SK-N-SH (cell line): Measurements from ENCODE around the gene GPR149. TPM values are rescaled to one million over a fixed set of nuclear protein-coding genes. Genes with fewer than 3 reads are reported as not detected.

Source experiments
- CTCF ChIA-PET: fragments of 300-600, 350-600 bp; formaldehyde crosslinking; extraction: SDS; loops from one replicate; lab custom pipeline; 2021; lab: Yijun Ruan, JAX
- POLR2A ChIA-PET: fragments of 350-600 bp; sonication (Branson Sonifier 250); formaldehyde crosslinking; extraction: SDS; loops from one replicate; lab custom pipeline; 2020; ENCODE audit warnings: antibody characterized with exemption, inconsistent platforms; lab: Yijun Ruan, JAX
- DNase-seq: peaks from one replicate; pipeline ENCODE4 v3.0.0; 2012
- H2AFZ ChIP-seq: fragments of 200-600 bp; sonication (generic); 2 replicates; pipeline ENCODE4 v1.8.1; 2016; ENCODE audit warnings: antibody characterized with exemption, mild to moderate bottlenecking, low read depth
- H3F3A ChIP-seq: fragments of 200-600 bp; sonication (generic); replicated peaks from 2 replicates; pipeline ENCODE3; 2016; ENCODE audit warnings: antibody characterized with exemption, mild to moderate bottlenecking; ENCODE audit not compliant: insufficient read depth
- H3K27ac ChIP-seq, 2 experiments: fragments of 200-500 bp in 1 of 2; fragments of 200-600 bp in 1 of 2; sonication (Bioruptor generic) in 1 of 2; sonication (generic), shearing (Covaris generic) in 1 of 2; 2 replicates each; pipeline versions ENCODE4 v1.5.1 to v1.6.1; 2014 to 2016; ENCODE audit warnings: low read depth in 2 of 2, inconsistent platforms in 1 of 2, low read length in 1 of 2, mild to moderate bottlenecking in 1 of 2, mixed read lengths in 1 of 2
- H3K27me3 ChIP-seq: fragments of 200-600 bp; sonication (generic), shearing (Covaris generic); 2 replicates; pipeline ENCODE4 v1.6.1; 2016; ENCODE audit warnings: mixed run types; ENCODE audit not compliant: insufficient read depth
- H3K36me3 ChIP-seq, 2 experiments: fragments of 200-500 bp in 1 of 2; fragments of 200-600 bp in 1 of 2; sonication (Bioruptor generic) in 1 of 2; sonication (generic) in 1 of 2; replicated peaks in 1 of 2; 2 replicates each; pipeline versions ENCODE3 to v1.5.1; 2014 to 2016; ENCODE audit warnings: low read length in 1 of 2, mild to moderate bottlenecking in 1 of 2; ENCODE audit not compliant: insufficient read depth in 2 of 2, control insufficient read depth in 1 of 2
- H3K4me1 ChIP-seq, 2 experiments: fragments of 200-500 bp in 1 of 2; fragments of 200-600 bp in 1 of 2; sonication (Bioruptor generic) in 1 of 2; sonication (generic), shearing (Covaris generic) in 1 of 2; 2 replicates each; pipeline versions ENCODE4 v1.5.1 to v1.6.1; 2014 to 2016; ENCODE audit warnings: low read depth in 1 of 2, low read length in 1 of 2, mixed run types in 1 of 2; ENCODE audit not compliant: insufficient read depth in 2 of 2, control insufficient read depth in 1 of 2
- H3K4me2 ChIP-seq: fragments of 200-600 bp; sonication (generic), shearing (Covaris generic); 2 replicates; pipeline ENCODE4 v1.6.1; 2017; ENCODE audit warnings: mixed run types
- H3K4me3 ChIP-seq, 2 experiments: fragments of 200-500 bp in 1 of 2; fragments of 200-600 bp in 1 of 2; sonication (Bioruptor generic) in 1 of 2; sonication (generic), shearing (Covaris generic) in 1 of 2; 2 replicates each; pipeline versions ENCODE4 v1.5.1 to v1.8.1; 2014 to 2016; ENCODE audit warnings: low read depth in 2 of 2, inconsistent platforms in 1 of 2, low read length in 1 of 2, mild to moderate bottlenecking in 1 of 2, mixed read lengths in 1 of 2, moderate library complexity in 1 of 2
- H3K79me2 ChIP-seq: fragments of 200-600 bp; sonication (generic); 2 replicates; pipeline ENCODE4 v1.8.1; 2017; ENCODE audit warnings: mild to moderate bottlenecking; ENCODE audit not compliant: insufficient read depth
- H3K9ac ChIP-seq: fragments of 200-600 bp; sonication (generic); 2 replicates; pipeline ENCODE4 v1.6.1; 2017; ENCODE audit warnings: mixed run types
- H3K9me2 ChIP-seq: fragments of 200-600 bp; sonication (generic); 2 replicates; pipeline ENCODE4 v1.6.1; 2017; ENCODE audit warnings: mixed run types
- H3K9me3 ChIP-seq: fragments of 200-600 bp; sonication (generic); 2 replicates; pipeline ENCODE4 v1.6.1; 2017; ENCODE audit warnings: mixed run types, mild to moderate bottlenecking, moderate library complexity
- H4K20me1 ChIP-seq: fragments of 200-600 bp; sonication (generic); 2 replicates; pipeline ENCODE4 v1.6.1; 2017; ENCODE audit warnings: mild to moderate bottlenecking, mixed run types; ENCODE audit not compliant: insufficient read depth
- CHD2 ChIP-seq: fragments of 150-350 bp; IDR thresholded peaks from 2 replicates; pipeline ENCODE4 v1.6.1; 2018; ENCODE audit warnings: low read length; ENCODE audit not compliant: partially characterized antibody
- ELF1 ChIP-seq: IDR thresholded peaks from 2 replicates; pipeline ENCODE4 v1.4.0; 2012
- EZH2phosphoT487 ChIP-seq: fragments of 200-600 bp; sonication (generic); IDR thresholded peaks from 2 replicates; pipeline ENCODE4 v1.6.1; 2017; ENCODE audit warnings: low read depth, mixed run types, mild to moderate bottlenecking, antibody characterized with exemption, moderate library complexity, borderline replicate concordance
- FOSL2 ChIP-seq: IDR thresholded peaks from 2 replicates; pipeline ENCODE4 v1.4.0; 2012; ENCODE audit warnings: low read depth, mild to moderate bottlenecking, moderate library complexity, borderline replicate concordance
- FOXJ3 ChIP-seq: sonication (generic); formaldehyde crosslinking; IDR thresholded peaks from 2 replicates; pipeline ENCODE4 v1.5.1; 2020; ENCODE audit warnings: mild to moderate bottlenecking, missing genetic modification reagents
- FOXM1 ChIP-seq: IDR thresholded peaks from 2 replicates; pipeline ENCODE4 v1.4.0; 2012; ENCODE audit warnings: low read depth, mild to moderate bottlenecking
- GABPA ChIP-seq: IDR thresholded peaks from 2 replicates; pipeline ENCODE4 v1.4.0; 2012; ENCODE audit warnings: low read depth, mild to moderate bottlenecking
- JUND ChIP-seq: IDR thresholded peaks from 2 replicates; pipeline ENCODE4 v1.4.0; 2012
- MEF2A ChIP-seq: IDR thresholded peaks from 2 replicates; pipeline ENCODE4 v1.4.0; 2012; ENCODE audit warnings: low read depth, borderline replicate concordance
- NFIC ChIP-seq: IDR thresholded peaks from 2 replicates; pipeline ENCODE4 v1.4.0; 2012; ENCODE audit warnings: borderline replicate concordance
- NRF1 ChIP-seq: IDR thresholded peaks from 2 replicates; pipeline ENCODE4 v1.6.1; 2012; ENCODE audit warnings: low read depth, mild to moderate bottlenecking, low read length
- POLR2AphosphoS5 ChIP-seq: IDR thresholded peaks from 2 replicates; pipeline ENCODE4 v1.6.1; 2012; ENCODE audit warnings: low read depth, low read length
- RCOR1 ChIP-seq: fragments of 150-350 bp; IDR thresholded peaks from 2 replicates; pipeline ENCODE4 v1.6.1; 2017; ENCODE audit warnings: antibody characterized with exemption, low read length
- RXRA ChIP-seq: IDR thresholded peaks from 2 replicates; pipeline ENCODE4 v1.4.0; 2012; ENCODE audit warnings: low read depth, mild to moderate bottlenecking, borderline replicate concordance
- SIN3A ChIP-seq: IDR thresholded peaks from 2 replicates; pipeline ENCODE4 v1.6.1; 2012; ENCODE audit warnings: low read depth, mild to moderate bottlenecking, low read length, moderate library complexity, borderline replicate concordance
- SMC3 ChIP-seq: IDR thresholded peaks from 2 replicates; pipeline ENCODE4 v1.6.1; 2012; ENCODE audit warnings: low read depth, low read length, improper control_type of control experiment
- TAF1 ChIP-seq: IDR thresholded peaks from 2 replicates; pipeline ENCODE4 v1.6.1; 2012; ENCODE audit warnings: low read depth, mild to moderate bottlenecking, low read length, moderate library complexity, borderline replicate concordance
- TCF12 ChIP-seq: IDR thresholded peaks from 2 replicates; pipeline ENCODE4 v1.4.0; 2012
- YY1 ChIP-seq: IDR thresholded peaks from 2 replicates; pipeline ENCODE4 v1.4.0; 2012; ENCODE audit warnings: low read depth, mild to moderate bottlenecking
- WGBS: methylation state at CpG from one replicate; pipeline ENCODE4 v1.1.6; 2017; ENCODE audit warnings: low lambda C conversion rate; 5-methylcytosine and 5-hydroxymethylcytosine counted together
- polyA plus RNA-seq, 3 experiments: library from polyadenylated mRNA; depleted of rRNA; stranded (reverse); fragments of >200 nt; gene quantifications; 2 replicates each; pipeline ENCODE4 v1.2.3, GENCODE V29; 2012
- TF ChIP-seq, protein P1 (sequence below): IDR thresholded peaks from 2 replicates; pipeline ENCODE4 v1.4.0; 2012; ENCODE audit warnings: low read depth
- TF ChIP-seq, protein P2 (sequence below): IDR thresholded peaks from 2 replicates; pipeline ENCODE4 v1.6.1; 2012; ENCODE audit warnings: mild to moderate bottlenecking, low read depth, low read length, moderate library complexity

The GPR149 gene
- polyA plus RNA-seq, 1 of the 3 experiments (the other 2 are of a cell fraction), result not detected

DNA sequence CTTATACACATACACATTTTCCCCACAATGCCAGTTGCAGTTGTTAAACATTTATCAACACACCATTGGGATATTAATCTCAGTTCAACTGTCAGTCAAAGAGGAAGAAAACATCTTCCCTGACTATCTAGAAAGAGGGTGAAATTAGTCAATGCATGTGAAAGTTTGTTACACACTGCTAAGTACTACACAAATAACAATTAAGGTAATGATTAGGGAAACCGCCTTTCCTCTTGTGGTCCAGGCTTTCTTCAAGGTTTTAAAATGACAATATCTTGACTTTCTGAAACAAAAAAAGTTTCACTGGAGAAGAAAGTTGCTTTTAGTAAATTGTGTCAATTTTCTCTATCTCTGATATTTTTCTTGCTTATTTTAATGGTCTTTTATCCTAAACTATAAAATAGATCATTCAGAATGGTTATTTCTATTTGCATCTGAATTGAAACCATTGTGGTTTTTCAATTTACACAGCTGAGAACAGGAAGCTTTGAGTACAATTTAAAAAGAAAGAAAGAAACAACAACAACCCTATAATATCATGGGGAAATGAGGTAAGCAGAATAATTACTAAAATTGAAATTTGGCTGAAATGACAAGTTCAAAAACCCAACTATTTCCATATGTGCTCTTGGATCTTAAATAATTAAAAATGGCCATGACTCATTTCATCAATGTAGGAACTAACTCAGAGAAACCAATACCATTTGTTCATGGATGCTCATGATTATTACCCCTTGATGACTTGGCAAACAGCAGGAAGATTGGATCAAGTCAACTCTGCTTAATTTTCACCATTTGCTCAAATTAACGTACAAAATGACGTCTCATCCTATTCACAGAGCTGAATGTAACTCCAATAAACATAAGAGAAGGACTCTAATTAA is 31.7 kb downstream of the GPR149 start:
- Histone ChIP-seq H3K9ac (no peak overlapping the region), H3K9me2 (no peaks in the 10 kb centered on the region), H3K4me2 (no peak overlapping the region), H3K36me3 (no peaks in the 10 kb centered on the region), H3K4me3 (no peak overlapping the region), H3F3A (no peaks in the 10 kb centered on the region), H3K4me1 (no peaks in the 10 kb centered on the region), H2AFZ (no peak overlapping the region), H4K20me1 (no peaks in the 10 kb centered on the region)
- CTCF ChIA-PET, result interaction anchor here (1.1 kb wide), 1 partner anchor 11 kb away, joined by 3 read pairs; no protein-coding TSS in a partner anchor
- 19% methylated on average over 3 of the region's 3 CpGs for WGBS
- TF ChIP-seq FOXM1 (no peak), EZH2phosphoT487 (no peak)
- TF ChIP-seq, protein P1, sequence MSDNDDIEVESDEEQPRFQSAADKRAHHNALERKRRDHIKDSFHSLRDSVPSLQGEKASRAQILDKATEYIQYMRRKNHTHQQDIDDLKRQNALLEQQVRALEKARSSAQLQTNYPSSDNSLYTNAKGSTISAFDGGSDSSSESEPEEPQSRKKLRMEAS, result no peak
- TF ChIP-seq, all 33 proteins: peak for 0
- Histone ChIP-seq H3K27ac (no peak overlapping the region), H3K9me3 (no peaks in the 10 kb centered on the region), H3K79me2 (no peaks in the 10 kb centered on the region), H3K27me3 (no peaks in the 10 kb centered on the region)
- no peak for DNase-seq
- POLR2A ChIA-PET, result no interaction called here

DNA sequence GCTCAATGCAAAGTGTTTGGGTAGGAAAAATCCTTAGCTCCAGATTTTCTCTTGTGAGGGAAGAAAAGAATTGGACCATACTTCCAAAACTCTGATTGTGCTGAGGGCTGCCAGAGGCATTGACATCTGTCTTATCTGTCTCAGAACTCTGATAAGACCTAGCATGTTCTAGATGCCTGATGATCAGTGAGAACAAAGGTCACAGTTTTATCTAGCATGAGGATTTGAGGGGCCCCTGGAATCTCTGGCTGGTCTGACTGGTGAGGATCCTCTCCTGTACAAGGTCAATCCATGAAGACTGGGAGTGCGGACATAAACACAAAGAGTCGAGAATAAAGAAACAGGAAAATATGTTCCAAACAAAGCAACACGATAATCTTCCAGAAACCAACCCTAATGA is 40.1 kb downstream of the GPR149 start:
- Histone ChIP-seq H3K79me2 (no peaks in the 10 kb centered on the region), H3K36me3 (no peaks in the 10 kb centered on the region), H3K27ac (no peak overlapping the region), H3F3A (no peaks in the 10 kb centered on the region), H3K9ac (no peak overlapping the region), H3K27me3 (no peaks in the 10 kb centered on the region), H3K9me2 (no peaks in the 10 kb centered on the region), H3K4me1 (no peaks in the 10 kb centered on the region)
- ChIA-PET CTCF (no interaction called here), POLR2A (no interaction called here)
- no peak for DNase-seq
- TF ChIP-seq SIN3A (no peak), JUND (no peak), FOSL2 (no peak), CHD2 (no peak), NFIC (no peak), ELF1 (no peak), MEF2A (no peak), TAF1 (no peak), RCOR1 (no peak), FOXJ3 (CRISPR knock-in tag) (no peak), GABPA (no peak), TCF12 (no peak), SMC3 (no peak), YY1 (no peak), NRF1 (no peak), POLR2AphosphoS5 (no peak), EZH2phosphoT487 (no peak), RXRA (no peak)
- TF ChIP-seq, protein P1, result no peak
- TF ChIP-seq, protein P2, sequence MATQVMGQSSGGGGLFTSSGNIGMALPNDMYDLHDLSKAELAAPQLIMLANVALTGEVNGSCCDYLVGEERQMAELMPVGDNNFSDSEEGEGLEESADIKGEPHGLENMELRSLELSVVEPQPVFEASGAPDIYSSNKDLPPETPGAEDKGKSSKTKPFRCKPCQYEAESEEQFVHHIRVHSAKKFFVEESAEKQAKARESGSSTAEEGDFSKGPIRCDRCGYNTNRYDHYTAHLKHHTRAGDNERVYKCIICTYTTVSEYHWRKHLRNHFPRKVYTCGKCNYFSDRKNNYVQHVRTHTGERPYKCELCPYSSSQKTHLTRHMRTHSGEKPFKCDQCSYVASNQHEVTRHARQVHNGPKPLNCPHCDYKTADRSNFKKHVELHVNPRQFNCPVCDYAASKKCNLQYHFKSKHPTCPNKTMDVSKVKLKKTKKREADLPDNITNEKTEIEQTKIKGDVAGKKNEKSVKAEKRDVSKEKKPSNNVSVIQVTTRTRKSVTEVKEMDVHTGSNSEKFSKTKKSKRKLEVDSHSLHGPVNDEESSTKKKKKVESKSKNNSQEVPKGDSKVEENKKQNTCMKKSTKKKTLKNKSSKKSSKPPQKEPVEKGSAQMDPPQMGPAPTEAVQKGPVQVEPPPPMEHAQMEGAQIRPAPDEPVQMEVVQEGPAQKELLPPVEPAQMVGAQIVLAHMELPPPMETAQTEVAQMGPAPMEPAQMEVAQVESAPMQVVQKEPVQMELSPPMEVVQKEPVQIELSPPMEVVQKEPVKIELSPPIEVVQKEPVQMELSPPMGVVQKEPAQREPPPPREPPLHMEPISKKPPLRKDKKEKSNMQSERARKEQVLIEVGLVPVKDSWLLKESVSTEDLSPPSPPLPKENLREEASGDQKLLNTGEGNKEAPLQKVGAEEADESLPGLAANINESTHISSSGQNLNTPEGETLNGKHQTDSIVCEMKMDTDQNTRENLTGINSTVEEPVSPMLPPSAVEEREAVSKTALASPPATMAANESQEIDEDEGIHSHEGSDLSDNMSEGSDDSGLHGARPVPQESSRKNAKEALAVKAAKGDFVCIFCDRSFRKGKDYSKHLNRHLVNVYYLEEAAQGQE, result no peak
- TF ChIP-seq, all 33 proteins: peak for 0
- Histone ChIP-seq H4K20me1 (no peaks in the 10 kb centered on the region), H3K4me3 (no peak overlapping the region), H3K4me2 (no peak overlapping the region), H3K9me3 (no peaks in the 10 kb centered on the region), H2AFZ (no peak overlapping the region)
- 29% methylated on average over 3 of the region's 3 CpGs for WGBS
